DOHH2 (cell line): Measurements from ENCODE around the gene DIS3L2.

Experiments used
- H3F3A ChIP-seq: fragments of 200-600 bp; sonication (generic), shearing (Covaris generic); 2 replicates; pipeline ENCODE4 v1.6.0; 2016; ENCODE audit warnings: antibody characterized with exemption, mild to moderate bottlenecking; ENCODE audit not compliant: control insufficient read depth, insufficient read depth
- H3K27ac ChIP-seq: fragments of 200-600 bp; sonication (generic); 2 replicates; pipeline ENCODE4 v1.5.1; 2014; ENCODE audit warnings: low read depth, mild to moderate bottlenecking, low read length, moderate library complexity
- H3K27me3 ChIP-seq: fragments of 200-600 bp; sonication (generic); 2 replicates; pipeline ENCODE4 v1.6.1; 2014; ENCODE audit warnings: mild to moderate bottlenecking, low read length, mixed read lengths; ENCODE audit not compliant: control insufficient read depth
- H3K36me3 ChIP-seq: fragments of 200-600 bp; sonication (generic); 2 replicates; pipeline ENCODE4 v1.6.1; 2014; ENCODE audit warnings: mild to moderate bottlenecking, low read length, moderate library complexity, mixed read lengths; ENCODE audit not compliant: control insufficient read depth
- H3K4me1 ChIP-seq: fragments of 200-600 bp; sonication (generic); 2 replicates; pipeline ENCODE4 v1.6.1; 2014; ENCODE audit warnings: mild to moderate bottlenecking, low read length, mixed read lengths; ENCODE audit not compliant: control insufficient read depth
- H3K4me2 ChIP-seq: fragments of 200-600 bp; sonication (generic); 2 replicates; pipeline ENCODE4 v1.6.0; 2014; ENCODE audit warnings: mild to moderate bottlenecking, low read length, moderate library complexity
- H3K4me3 ChIP-seq: fragments of 200-600 bp; sonication (generic); 2 replicates; pipeline ENCODE4 v1.5.1; 2014; ENCODE audit warnings: mild to moderate bottlenecking, low read length, mixed read lengths
- H3K79me2 ChIP-seq: fragments of 200-600 bp; sonication (generic); 2 replicates; pipeline ENCODE4 v1.6.1; 2014; ENCODE audit warnings: mild to moderate bottlenecking, low read length, mixed read lengths; ENCODE audit not compliant: control insufficient read depth
- H3K9me2 ChIP-seq: fragments of 200-600 bp; sonication (generic); replicated peaks from 2 replicates; pipeline ENCODE4 v1.6.1; 2014; ENCODE audit warnings: mild to moderate bottlenecking, low read length, mixed read lengths; ENCODE audit not compliant: control insufficient read depth
- H3K9me3 ChIP-seq: fragments of 200-600 bp; sonication (generic); 2 replicates; pipeline ENCODE4 v1.6.1; 2014; ENCODE audit warnings: antibody characterized with exemption, low read length, mixed read lengths; ENCODE audit not compliant: control insufficient read depth, insufficient read depth
- H4K20me1 ChIP-seq: fragments of 200-600 bp; sonication (generic); 2 replicates; pipeline ENCODE4 v1.6.0; 2014; ENCODE audit warnings: low read depth, mild to moderate bottlenecking, antibody characterized with exemption, low read length, moderate library complexity; ENCODE audit not compliant: control insufficient read depth, insufficient read depth
- CTCF ChIP-seq: fragments of 200-600 bp; sonication (generic); IDR thresholded peaks from one replicate; pipeline ENCODE4 v1.5.1; 2014; ENCODE audit warnings: antibody characterized with exemption, mild to moderate bottlenecking, low read depth, low read length; ENCODE audit not compliant: poor library complexity, severe bottlenecking
- EZH2phosphoT487 ChIP-seq: fragments of 200-600 bp; sonication (generic); IDR thresholded peaks from 2 replicates; pipeline ENCODE4 v1.6.1; 2017; ENCODE audit warnings: borderline replicate concordance, mild to moderate bottlenecking, antibody characterized with exemption, low read length, moderate library complexity, mixed read lengths

Gene DIS3L2

GRCh38 chr2:232352511-232353091, 391.1 kb downstream of the DIS3L2 start:
- H3K9me2 ChIP-seq = no peaks in the 10 kb centered on the region
- TF ChIP-seq CTCF = no peak
- TF ChIP-seq EZH2phosphoT487 = no peak
- H3K27me3 ChIP-seq = no peaks in the 10 kb centered on the region
- H4K20me1 ChIP-seq = no peaks in the 10 kb centered on the region
- H3K4me2 ChIP-seq = no peak overlapping the region
- no peaks in the 10 kb centered on the region for H3F3A ChIP-seq
- no peaks in the 10 kb centered on the region for H3K79me2 ChIP-seq
- no peaks in the 10 kb centered on the region for H3K4me1 ChIP-seq
- no peak overlapping the region for H3K27ac ChIP-seq
- H3K4me3 ChIP-seq = no peak overlapping the region
- H3K36me3 ChIP-seq = no peaks in the 10 kb centered on the region
- no peaks in the 10 kb centered on the region for H3K9me3 ChIP-seq

- Histone ChIP-seq H3F3A (no peaks in the 10 kb centered on the region), H3K36me3 (no peaks in the 10 kb centered on the region), H3K4me3 (no peak overlapping the region), H3K79me2 (no peaks in the 10 kb centered on the region), H3K27ac (no peak overlapping the region), H3K9me3 (no peaks in the 10 kb centered on the region), H3K4me1 (no peaks in the 10 kb centered on the region), H3K27me3 (no peaks in the 10 kb centered on the region), H3K9me2 (no peaks in the 10 kb centered on the region), H3K4me2 (no peak overlapping the region), H4K20me1 (no peaks in the 10 kb centered on the region)
- TF ChIP-seq CTCF = no peak
- TF ChIP-seq EZH2phosphoT487 = no peak
Measured at GRCh38 chr2:232353096-232353495, 391.6 kb downstream of the DIS3L2 start.

GRCh38 chr2:232353660-232354059, 392.1 kb downstream of the DIS3L2 start:
- Histone ChIP-seq H3K9me2 (no peaks in the 10 kb centered on the region), H4K20me1 (no peaks in the 10 kb centered on the region), H3K4me2 (no peak overlapping the region), H3K4me3 (no peak overlapping the region), H3K9me3 (no peaks in the 10 kb centered on the region), H3F3A (no peaks in the 10 kb centered on the region), H3K79me2 (no peaks in the 10 kb centered on the region), H3K27ac (no peak overlapping the region), H3K4me1 (no peaks in the 10 kb centered on the region), H3K27me3 (no peaks in the 10 kb centered on the region), H3K36me3 (no peaks in the 10 kb centered on the region)
- TF ChIP-seq CTCF (no peak), EZH2phosphoT487 (no peak)

GRCh38 chr2:232354069-232354468, 392.6 kb downstream of the DIS3L2 start:
- H3K79me2 ChIP-seq = no peaks in the 10 kb centered on the region
- H3F3A ChIP-seq = no peaks in the 10 kb centered on the region
- H3K4me1 ChIP-seq = no peaks in the 10 kb centered on the region
- H3K36me3 ChIP-seq = no peaks in the 10 kb centered on the region
- H3K4me3 ChIP-seq = no peak overlapping the region
- H3K27me3 ChIP-seq = no peaks in the 10 kb centered on the region
- no peaks in the 10 kb centered on the region for H3K9me3 ChIP-seq
- no peak overlapping the region for H3K4me2 ChIP-seq
- no peak overlapping the region for H3K27ac ChIP-seq
- H3K9me2 ChIP-seq = no peaks in the 10 kb centered on the region
- H4K20me1 ChIP-seq = no peaks in the 10 kb centered on the region
- no peak for TF ChIP-seq CTCF
- no peak for TF ChIP-seq EZH2phosphoT487
